Stimulated activated CD4-positive, alpha-beta T cell treated with anti-CD3 and anti-CD28 coated beads, Interleukin-4, amount 100 ng/mL, for 4 hours (primary cell): ENCODE data around the gene TUFM.
A peak's percentile ranks its signal among the peaks of the same experiment; 100 is the strongest.
"Not testable (repeated sequence)": the region's sequence is repeated elsewhere in the genome, so short reads cannot be mapped to it uniquely, and the experiment has no call there.

Experiments used
- DNase-seq, 2 experiments: peaks; one replicate each; pipeline ENCODE4 v3.0.0-alpha.2; 2020

The TUFM gene

GRCh38 chr16:28837672-28838557 lies 8.2 kb downstream of the TUFM start:
- no peak for DNase-seq

GRCh38 chr16:28836761-28837064 lies 9.4 kb downstream of the TUFM start:
- DNase-seq: no peak

- DNase-seq: no peak
These were observed 10.0 kb downstream of the TUFM start for GRCh38 chr16:28835864-28836760.

- DNase-seq: no peak
These were observed 11.0 kb downstream of the TUFM start for GRCh38 chr16:28834873-28835863.

GRCh38 chr16:28834349-28834748 lies 11.8 kb downstream of the TUFM start:
- DNase-seq: no peak

GRCh38 chr16:28830531-28830930 lies 15.6 kb downstream of the TUFM start:
- DNase-seq: no peak

GRCh38 chr16:28829747-28830146 lies 16.4 kb downstream of the TUFM start:
- no peak for DNase-seq

- no peak for DNase-seq
These were observed 20.0 kb downstream of the TUFM start for GRCh38 chr16:28826141-28826540.

GRCh38 chr16:28824717-28824973 lies 21.5 kb downstream of the TUFM start:
- DNase-seq: no peak

GRCh38 chr16:28823873-28824716 lies 22.1 kb downstream of the TUFM start:
- DNase-seq: peak; percentile 95 to 99

- DNase-seq: no peak
These were observed 22.8 kb downstream of the TUFM start for GRCh38 chr16:28823291-28823872.

- peak; percentile 94 to 97 for DNase-seq
These were observed 23.4 kb downstream of the TUFM start, which contains the start of gene ATXN2L for GRCh38 chr16:28822520-28823290. Gene ATXN2L, plus strand, starts transcription at chr16:28822999. Its CDS starts 261 bp downstream, at chr16:28823260.

- no peak for DNase-seq
These were observed 24.2 kb downstream of the TUFM start for GRCh38 chr16:28821874-28822519.

- not testable (repeated sequence) for DNase-seq
These were observed 25.6 kb downstream of the TUFM start for GRCh38 chr16:28820546-28820945.

- no peak for DNase-seq
These were observed 26.1 kb downstream of the TUFM start for GRCh38 chr16:28820016-28820415.

- not testable (repeated sequence) for DNase-seq
These were observed 38.6 kb downstream of the TUFM start for GRCh38 chr16:28807445-28808120.

- peak; percentile 33 to 54 for DNase-seq
These were observed 43.7 kb downstream of the TUFM start for GRCh38 chr16:28802235-28803019.
